ENCODE data around the gene PTHLH. TPM values are rescaled to one million over a fixed set of nuclear protein-coding genes. Genes with fewer than 3 reads are reported as not detected.

The PTHLH gene
- total RNA-seq, 1 donor from 2014 or later = 0.21 TPM

GRCh38 chr12:27970401-27971120 is 2.0 kb downstream of the PTHLH start:
- Histone ChIP-seq H3K36me3 (no peaks in the 10 kb centered on the region), H3K9me3 (no peaks in the 10 kb centered on the region), H3K4me1 (peaks cover 28% of the 10 kb centered on the region), H3K27me3 (ENCODE audit: low read depth) (peaks cover 87% of the 10 kb centered on the region), H3K27ac (no peak overlapping the region), H3K4me3 (peak overlapping the region; percentile 57)
- intact Hi-C loops (cut with DNase I) = no loop called here
- DNase-seq (no peak), ATAC-seq (peak; percentile 9 to 31)
- no peak for TF ChIP-seq CTCF (IDR thresholded peaks at IDR 0.05)

- ATAC-seq = peak; percentile 66 to 76
- intact Hi-C loops (cut with DNase I) = no loop called here
- Histone ChIP-seq H3K36me3 (no peaks in the 10 kb centered on the region), H3K4me3 (peak overlapping the region; percentile 57), H3K9me3 (no peaks in the 10 kb centered on the region), H3K27ac (peak overlapping the region; percentile 24), H3K4me1 (peaks cover 20% of the 10 kb centered on the region), H3K27me3 (ENCODE audit: low read depth) (peaks cover 80% of the 10 kb centered on the region)
- no peak for TF ChIP-seq CTCF (IDR thresholded peaks at IDR 0.05)
- peak; percentile 56 for DNase-seq
Measured at GRCh38 chr12:27969624-27970400, 2.7 kb downstream of the PTHLH start.

- Histone ChIP-seq H3K4me1 (peaks cover 20% of the 10 kb centered on the region), H3K9me3 (no peaks in the 10 kb centered on the region), H3K27me3 (ENCODE audit: low read depth) (peaks cover 72% of the 10 kb centered on the region), H3K36me3 (no peaks in the 10 kb centered on the region), H3K4me3 (peak overlapping the region; percentile 57), H3K27ac (no peak overlapping the region)
- DNase-seq (no peak), ATAC-seq (peak; percentile 49 to 64)
- intact Hi-C loops (cut with DNase I) = no loop called here
- no peak for TF ChIP-seq CTCF (IDR thresholded peaks at IDR 0.05)
Measured at GRCh38 chr12:27968972-27969623, 3.4 kb downstream of the PTHLH start.

GRCh38 chr12:27967551-27968054 is 4.9 kb downstream of the PTHLH start:
- H3K36me3 ChIP-seq = no peaks in the 10 kb centered on the region
- peaks cover 20% of the 10 kb centered on the region for H3K4me1 ChIP-seq
- DNase-seq (no peak), ATAC-seq (no peak)
- no peaks in the 10 kb centered on the region for H3K9me3 ChIP-seq
- intact Hi-C loops (cut with DNase I) = no loop called here
- TF ChIP-seq CTCF (IDR thresholded peaks at IDR 0.05) = no peak
- H3K27me3 ChIP-seq (ENCODE audit: low read depth) = peaks cover 64% of the 10 kb centered on the region
- no peak overlapping the region for H3K27ac ChIP-seq
- H3K4me3 ChIP-seq = no peak overlapping the region

- no peak overlapping the region for H3K27ac ChIP-seq
- peaks cover 57% of the 10 kb centered on the region for H3K27me3 ChIP-seq (ENCODE audit: low read depth)
- no peaks in the 10 kb centered on the region for H3K36me3 ChIP-seq
- intact Hi-C loops (cut with DNase I) = no loop called here
- TF ChIP-seq CTCF (IDR thresholded peaks at IDR 0.05) = no peak
- ATAC-seq (no peak), DNase-seq (no peak)
- H3K4me3 ChIP-seq = no peak overlapping the region
- H3K4me1 ChIP-seq = peaks cover 20% of the 10 kb centered on the region
- no peaks in the 10 kb centered on the region for H3K9me3 ChIP-seq
Measured at GRCh38 chr12:27966870-27967269, 5.7 kb downstream of the PTHLH start.
